H9 (cell line): ENCODE data around the gene ARRB1. TPM values are rescaled to one million over a fixed set of nuclear protein-coding genes. Genes with fewer than 3 reads are reported as not detected.

Experiments used
- DNase-seq: peaks from one replicate; pipeline ENCODE4 v3.0.0-alpha.2; 2017
- H2AFZ ChIP-seq: one replicate; pipeline ENCODE4 v1.6.1; 2013; ENCODE audit warnings: mild to moderate bottlenecking, low read length, control low read depth, moderate library complexity
- H2AK5ac ChIP-seq: 2 replicates; pipeline ENCODE4 v1.6.1; 2013; ENCODE audit warnings: low read length, control low read depth, mixed read lengths; ENCODE audit not compliant: insufficient read length
- H2BK120ac ChIP-seq: one replicate; pipeline ENCODE4 v1.6.1; 2013; ENCODE audit warnings: low read depth, mild to moderate bottlenecking, low read length, control low read depth, inconsistent platforms; ENCODE audit not compliant: poor library complexity, severe bottlenecking
- H2BK12ac ChIP-seq: 2 replicates; pipeline ENCODE4 v1.6.1; 2013; ENCODE audit warnings: low read length, control low read depth, mixed read lengths, low read depth; ENCODE audit not compliant: insufficient read length
- H2BK15ac ChIP-seq: 2 replicates; pipeline ENCODE4 v1.6.1; 2013; ENCODE audit warnings: low read depth, low read length, control low read depth
- H2BK20ac ChIP-seq: one replicate; pipeline ENCODE4 v1.6.1; 2013; ENCODE audit warnings: low read depth, mild to moderate bottlenecking, low read length, control low read depth, inconsistent platforms; ENCODE audit not compliant: poor library complexity, severe bottlenecking
- H2BK5ac ChIP-seq: 2 replicates; pipeline ENCODE4 v1.6.1; 2013; ENCODE audit warnings: low read length, control low read depth, mixed read lengths; ENCODE audit not compliant: insufficient read length
- H3K14ac ChIP-seq: 2 replicates; pipeline ENCODE4 v1.6.1; 2013; ENCODE audit warnings: low read length, control low read depth; ENCODE audit not compliant: insufficient read depth
- H3K18ac ChIP-seq: 2 replicates; pipeline ENCODE4 v1.6.1; 2013; ENCODE audit warnings: low read depth, mild to moderate bottlenecking, mixed read lengths, low read length, control low read depth; ENCODE audit not compliant: insufficient read length
- H3K23ac ChIP-seq: 2 replicates; pipeline ENCODE4 v1.6.1; 2013; ENCODE audit warnings: low read length, control low read depth, mixed read lengths, low read depth; ENCODE audit not compliant: insufficient read length
- H3K23me2 ChIP-seq: 2 replicates; pipeline ENCODE4 v1.6.1; 2013; ENCODE audit warnings: low read depth, mild to moderate bottlenecking, mixed read lengths, low read length, control low read depth; ENCODE audit not compliant: insufficient read length, poor library complexity, severe bottlenecking
- H3K27ac ChIP-seq: 2 replicates; pipeline ENCODE4 v1.5.1; 2013; ENCODE audit warnings: low read length, control low read depth, mixed read lengths, low read depth; ENCODE audit not compliant: insufficient read length
- H3K27me3 ChIP-seq: 2 replicates; pipeline ENCODE4 v1.6.1; 2013; ENCODE audit warnings: low read length, control low read depth, inconsistent platforms; ENCODE audit not compliant: insufficient read depth
- H3K4ac ChIP-seq: 2 replicates; pipeline ENCODE4 v1.6.1; 2013; ENCODE audit warnings: low read depth, mild to moderate bottlenecking, control low read depth, inconsistent platforms, low read length, moderate library complexity
- H3K4me1 ChIP-seq: 2 replicates; pipeline ENCODE4 v1.6.1; 2013; ENCODE audit warnings: low read length, control low read depth, inconsistent platforms; ENCODE audit not compliant: insufficient read depth
- H3K4me2 ChIP-seq: 2 replicates; pipeline ENCODE4 v1.6.1; 2013; ENCODE audit warnings: low read length, control low read depth, mixed read lengths; ENCODE audit not compliant: insufficient read length, insufficient read depth
- H3K56ac ChIP-seq: 2 replicates; pipeline ENCODE4 v1.6.1; 2013; ENCODE audit warnings: low read depth, mild to moderate bottlenecking, mixed read lengths, low read length, control low read depth; ENCODE audit not compliant: insufficient read length
- H3K79me1 ChIP-seq: 2 replicates; pipeline ENCODE4 v1.6.1; 2013; ENCODE audit warnings: low read depth, mild to moderate bottlenecking, moderate library complexity, low read length, control low read depth, inconsistent platforms; ENCODE audit not compliant: insufficient read depth, poor library complexity, severe bottlenecking
- H3K79me2 ChIP-seq: 2 replicates; pipeline ENCODE4 v1.6.1; 2013; ENCODE audit warnings: low read length, control low read depth, inconsistent platforms; ENCODE audit not compliant: insufficient read depth
- H3K9ac ChIP-seq: 2 replicates; pipeline ENCODE4 v1.6.1; 2013; ENCODE audit warnings: low read length, control low read depth, mixed read lengths; ENCODE audit not compliant: insufficient read length; ENCODE audit errors: extremely low read depth
- H3K9me3 ChIP-seq: one replicate; pipeline ENCODE4 v1.6.1; 2013; ENCODE audit warnings: low read depth, low read length, inconsistent platforms; ENCODE audit not compliant: control insufficient read depth
- H3T11ph ChIP-seq: one replicate; pipeline ENCODE4 v1.6.1; 2013; ENCODE audit warnings: mild to moderate bottlenecking, low read length, control low read depth, inconsistent platforms
- H4K20me1 ChIP-seq: one replicate; pipeline ENCODE4 v1.6.1; 2013; ENCODE audit not compliant: control insufficient read depth, insufficient read length, insufficient read depth
- H4K5ac ChIP-seq: 2 replicates; pipeline ENCODE4 v1.6.1; 2013; ENCODE audit warnings: low read depth, mild to moderate bottlenecking, mixed read lengths, low read length, control low read depth; ENCODE audit not compliant: insufficient read length
- H4K8ac ChIP-seq: replicated peaks from 2 replicates; pipeline ENCODE4 v1.6.1; 2013; ENCODE audit warnings: low read length, control low read depth, mixed read lengths, low read depth; ENCODE audit not compliant: insufficient read length
- H4K91ac ChIP-seq: 2 replicates; pipeline ENCODE4 v1.6.1; 2013; ENCODE audit warnings: low read depth, mild to moderate bottlenecking, moderate library complexity, mixed read lengths, low read length, control low read depth; ENCODE audit not compliant: insufficient read length
- H3K27ac Mint-ChIP-seq, 3 experiments: 2 replicates in 2 of 3; 3 replicates in 1 of 3; pipeline ENCODE4 v1.8.0; 2020 to 2021; ENCODE audit warnings: mixed read lengths in 3 of 3, mild to moderate bottlenecking in 1 of 3, moderate library complexity in 1 of 3
- H3K27me3 Mint-ChIP-seq: 2 replicates; pipeline ENCODE4 v1.8.0; 2021; ENCODE audit warnings: low read depth, mild to moderate bottlenecking, moderate library complexity, mixed read lengths
- H3K36me3 Mint-ChIP-seq, 3 experiments: 2 replicates in 2 of 3; 3 replicates in 1 of 3; pipeline ENCODE4 v1.8.0; 2020 to 2021; ENCODE audit warnings: low read depth in 3 of 3, mixed read lengths in 3 of 3; ENCODE audit not compliant: insufficient read depth in 1 of 3
- H3K4me1 Mint-ChIP-seq, 2 experiments: 2 replicates each; pipeline ENCODE4 v1.8.0; 2020; ENCODE audit warnings: mixed read lengths in 2 of 2
- H3K4me3 Mint-ChIP-seq, 2 experiments: 2 replicates in 1 of 2; 3 replicates in 1 of 2; pipeline ENCODE4 v1.8.0; 2020 to 2021; ENCODE audit warnings: mild to moderate bottlenecking in 2 of 2, mixed read lengths in 2 of 2, moderate library complexity in 1 of 2
- H3K9me3 Mint-ChIP-seq, 2 experiments: 2 replicates in 1 of 2; 3 replicates in 1 of 2; pipeline ENCODE4 v1.8.0; 2020; ENCODE audit warnings: mild to moderate bottlenecking in 2 of 2, mixed read lengths in 2 of 2, moderate library complexity in 1 of 2
- CTCF ChIP-seq: fragments of 200-600 bp; sonication (generic); conservative IDR thresholded peaks from 3 replicates; pipeline ENCODE4 v1.8.0; 2021; ENCODE audit warnings: antibody characterized with exemption, mild to moderate bottlenecking
- WGBS: extraction: QIAGEN DNeasy Blood & Tissue Kit; methylation state at CpG from one replicate; pipeline ENCODE4 v1.1.7; 2013; ENCODE audit warnings: missing lambda C conversion rate, low lambda C conversion rate, mixed read lengths; ENCODE audit not compliant: insufficient read length; ENCODE audit errors: extremely low coverage; 5-methylcytosine and 5-hydroxymethylcytosine counted together
- total RNA-seq: library from RNA; stranded (reverse); gene quantifications from 2 replicates; pipeline ENCODE4 v1.2.1, GENCODE V29; 2021

The ARRB1 gene
- total RNA-seq, 1 experiment from 2014 or later = 20.6 TPM

GRCh38 chr11:75265851-75266531 is 85.5 kb downstream of the ARRB1 start:
- Mint-ChIP-seq H3K27ac (no peak overlapping the region; a peak in 1 of 7 replicates), H3K4me3 (no peak overlapping the region), H3K4me1 (peaks cover 4 to 6% of the 10 kb centered on the region in 2 experiments), H3K9me3 (no peaks in the 10 kb centered on the region), H3K36me3 (peaks cover 0 to 3% (median 0%) of the 10 kb centered on the region in 3 experiments; a peak in 1 of 7 replicates), H3K27me3 (peaks cover 2% of the 10 kb centered on the region)
- DNase-seq = no peak
- no peak overlapping the region for H2BK120ac ChIP-seq
- H4K91ac ChIP-seq = no peak overlapping the region
- no peak overlapping the region for H4K8ac ChIP-seq
- no peak overlapping the region for H3T11ph ChIP-seq
- H3K23ac ChIP-seq = no peak overlapping the region
- no peak overlapping the region for H3K18ac ChIP-seq
- H3K27me3 ChIP-seq = no peaks in the 10 kb centered on the region
- no peak for TF ChIP-seq CTCF
- H3K79me1 ChIP-seq = no peaks in the 10 kb centered on the region
- H3K79me2 ChIP-seq = no peaks in the 10 kb centered on the region
- H2AFZ ChIP-seq = no peak overlapping the region
- no peak overlapping the region for H2BK12ac ChIP-seq
- no peak overlapping the region for H2BK5ac ChIP-seq
- H3K4ac ChIP-seq = no peak overlapping the region
- no peak overlapping the region for H2BK20ac ChIP-seq
- H3K27ac ChIP-seq = no peak overlapping the region
- H4K5ac ChIP-seq = no peak overlapping the region
- no peak overlapping the region for H3K56ac ChIP-seq
- peaks cover 4% of the 10 kb centered on the region for H3K23me2 ChIP-seq
- no peak overlapping the region for H3K14ac ChIP-seq
- H3K9ac ChIP-seq = no peak overlapping the region
- no peak overlapping the region for H2AK5ac ChIP-seq
- no CpG with 5 or more reads among the region's 17 CpGs for WGBS
- no peaks in the 10 kb centered on the region for H3K9me3 ChIP-seq
- no peak overlapping the region for H2BK15ac ChIP-seq
- no peaks in the 10 kb centered on the region for H4K20me1 ChIP-seq
- peaks cover 2% of the 10 kb centered on the region; the same call in 1 of the 2 replicates for H3K4me1 ChIP-seq
- no peak overlapping the region for H3K4me2 ChIP-seq
